Endothelial cell (in vitro differentiated cells): ENCODE measurements around the gene CPT1C. TPM values are rescaled to one million over a fixed set of nuclear protein-coding genes. Genes with fewer than 3 reads are reported as not detected.
A peak's percentile ranks its signal among the peaks of the same experiment; 100 is the strongest.

Experiments
- DNase-seq: peaks from one replicate; pipeline ENCODE4 v3.0.0; 2021; ENCODE audit warnings: low spot score
- H3K27ac Mint-ChIP-seq: one replicate; pipeline ENCODE4 v1.8.0; 2021; ENCODE audit warnings: mixed read lengths, inconsistent platforms; ENCODE audit not compliant: unreplicated experiment
- H3K27me3 Mint-ChIP-seq: one replicate; pipeline ENCODE4 v1.8.0; 2021; ENCODE audit warnings: mild to moderate bottlenecking, moderate library complexity, mixed read lengths, inconsistent platforms; ENCODE audit not compliant: unreplicated experiment
- H3K36me3 Mint-ChIP-seq: one replicate; pipeline ENCODE4 v1.8.0; 2021; ENCODE audit warnings: mild to moderate bottlenecking, low read depth, mixed read lengths, inconsistent platforms; ENCODE audit not compliant: unreplicated experiment
- H3K4me1 Mint-ChIP-seq: one replicate; pipeline ENCODE4 v1.8.0; 2021; ENCODE audit warnings: mild to moderate bottlenecking, mixed read lengths, inconsistent platforms; ENCODE audit not compliant: unreplicated experiment
- H3K4me3 Mint-ChIP-seq: one replicate; pipeline ENCODE4 v1.8.0; 2021; ENCODE audit warnings: mild to moderate bottlenecking, mixed read lengths, inconsistent platforms; ENCODE audit not compliant: unreplicated experiment
- H3K9me3 Mint-ChIP-seq: one replicate; pipeline ENCODE4 v1.8.0; 2021; ENCODE audit warnings: mixed read lengths, inconsistent platforms; ENCODE audit not compliant: unreplicated experiment
- total RNA-seq: library from RNA; stranded (reverse); fragmentation: NEBNext Ultra II Directional; extraction: Animal tissue kit (Norgen Biotek cat#: 25700); gene quantifications from one replicate; pipeline ENCODE4 v1.2.1, GENCODE V29; 2021; ENCODE audit not compliant: unreplicated experiment
- TF ChIP-seq, protein P1 (sequence below): fragments of 200-600 bp; sonication (generic); IDR thresholded peaks from one replicate; pipeline ENCODE4 v1.5.0; 2021; ENCODE audit warnings: antibody characterized with exemption; ENCODE audit not compliant: unreplicated experiment

The CPT1C gene
- total RNA-seq, 1 donor from 2014 or later: 94.1 TPM

DNA sequence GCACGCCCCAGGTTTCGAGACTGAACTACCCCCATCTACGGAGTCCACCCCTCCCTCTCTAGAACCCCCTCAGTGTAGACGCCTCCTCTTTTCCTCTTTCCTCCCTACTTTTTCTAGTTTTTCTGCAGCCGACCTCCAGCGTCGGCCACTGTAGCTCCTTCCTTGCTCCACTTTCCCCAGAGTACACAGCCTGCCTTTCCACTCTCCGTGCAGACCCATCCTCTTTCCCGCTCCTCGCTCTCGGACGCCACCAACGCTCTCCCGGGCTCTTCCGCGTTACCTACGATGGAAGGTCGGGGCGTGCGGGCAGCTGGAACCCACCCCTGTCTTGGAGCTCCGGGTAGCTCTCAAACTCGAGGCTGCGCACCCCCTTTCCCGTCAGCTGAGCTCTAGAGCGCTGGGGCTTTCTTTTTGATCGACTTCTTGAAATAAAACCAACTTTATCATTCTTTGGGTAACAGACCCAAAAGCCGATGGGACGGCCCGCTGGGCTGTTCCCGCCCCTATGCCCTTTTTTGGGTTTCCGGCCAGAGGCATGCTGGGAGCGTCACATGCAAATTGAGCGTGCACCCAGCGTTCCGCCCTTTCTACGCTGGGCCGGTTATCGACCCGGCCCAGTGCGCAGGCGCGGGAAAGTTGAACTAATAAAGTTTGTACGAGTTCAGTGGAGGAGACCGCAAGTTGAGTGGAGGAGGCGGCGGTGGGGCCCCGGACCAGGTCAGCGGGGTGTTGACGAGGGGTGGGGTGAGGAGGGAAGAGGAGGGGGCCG is 25.4 kb upstream of the CPT1C start, which contains the start of the genes BCL2L12 and IRF3:
TSS of gene BCL2L12 (plus strand) at position 583 of the 769 bp plus-strand sequence. CDS start 760 bp downstream, outside the sequence.
TSS of gene IRF3 (minus strand) at position 507 of the 769 bp plus-strand sequence. CDS start 1,019 bp downstream, outside the sequence.
- Mint-ChIP-seq H3K4me3 (peak within 1 kb of the TSS; percentile 97), H3K36me3 (peaks cover 17% of the 10 kb centered on the region), H3K9me3 (no peaks in the 10 kb centered on the region), H3K27ac (peak within 1 kb of the TSS; percentile 80), H3K27me3 (peaks cover 26% of the 10 kb centered on the region), H3K4me1 (peaks cover 17% of the 10 kb centered on the region)
- peak; percentile 94 for DNase-seq
- TF ChIP-seq, protein P1, sequence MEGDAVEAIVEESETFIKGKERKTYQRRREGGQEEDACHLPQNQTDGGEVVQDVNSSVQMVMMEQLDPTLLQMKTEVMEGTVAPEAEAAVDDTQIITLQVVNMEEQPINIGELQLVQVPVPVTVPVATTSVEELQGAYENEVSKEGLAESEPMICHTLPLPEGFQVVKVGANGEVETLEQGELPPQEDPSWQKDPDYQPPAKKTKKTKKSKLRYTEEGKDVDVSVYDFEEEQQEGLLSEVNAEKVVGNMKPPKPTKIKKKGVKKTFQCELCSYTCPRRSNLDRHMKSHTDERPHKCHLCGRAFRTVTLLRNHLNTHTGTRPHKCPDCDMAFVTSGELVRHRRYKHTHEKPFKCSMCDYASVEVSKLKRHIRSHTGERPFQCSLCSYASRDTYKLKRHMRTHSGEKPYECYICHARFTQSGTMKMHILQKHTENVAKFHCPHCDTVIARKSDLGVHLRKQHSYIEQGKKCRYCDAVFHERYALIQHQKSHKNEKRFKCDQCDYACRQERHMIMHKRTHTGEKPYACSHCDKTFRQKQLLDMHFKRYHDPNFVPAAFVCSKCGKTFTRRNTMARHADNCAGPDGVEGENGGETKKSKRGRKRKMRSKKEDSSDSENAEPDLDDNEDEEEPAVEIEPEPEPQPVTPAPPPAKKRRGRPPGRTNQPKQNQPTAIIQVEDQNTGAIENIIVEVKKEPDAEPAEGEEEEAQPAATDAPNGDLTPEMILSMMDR: no peak

DNA sequence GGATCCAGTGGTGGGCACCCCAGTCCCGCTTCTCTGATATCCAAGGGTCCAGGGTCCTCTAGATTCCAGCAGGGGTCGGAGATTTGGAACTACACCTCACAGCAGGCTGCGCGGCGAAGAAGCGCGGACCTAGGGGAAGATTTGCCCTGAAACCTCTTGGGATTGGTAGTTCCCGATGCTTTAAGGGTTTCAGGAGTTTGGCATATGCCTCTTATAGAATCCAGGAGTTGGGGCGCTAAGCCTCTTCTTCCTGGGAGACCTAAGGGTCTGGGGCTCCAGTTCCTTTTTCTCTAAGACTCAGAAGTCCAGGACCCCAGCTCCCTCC is 24.8 kb upstream of the CPT1C start:
- Mint-ChIP-seq H3K36me3 (peaks cover 16% of the 10 kb centered on the region), H3K4me1 (peaks cover 17% of the 10 kb centered on the region)

DNA sequence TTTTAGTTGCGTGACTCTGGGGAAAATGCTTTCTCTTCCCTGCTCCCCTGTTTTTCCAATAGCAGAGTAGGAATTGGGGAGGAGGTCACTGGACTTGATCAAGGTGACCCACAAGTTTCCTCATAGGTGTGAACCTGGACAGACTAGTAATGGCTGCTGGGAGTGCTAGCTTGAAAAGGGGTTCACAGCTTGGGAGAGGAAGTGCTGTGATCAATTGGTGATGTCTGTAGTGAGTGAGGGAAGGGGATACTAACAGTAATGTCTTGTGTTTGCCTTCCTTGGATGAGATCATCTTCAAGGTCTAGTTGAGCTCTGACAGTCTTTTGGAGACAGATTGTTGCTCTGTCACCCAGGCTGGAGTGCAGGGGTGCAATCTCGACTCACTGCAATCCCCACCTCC is 23.4 kb upstream of the CPT1C start:
- TF ChIP-seq, protein P1: no peak
- Mint-ChIP-seq H3K27me3 (peaks cover 18% of the 10 kb centered on the region), H3K27ac (peak overlapping the region; percentile 75), H3K4me1 (peaks cover 23% of the 10 kb centered on the region), H3K4me3 (peak overlapping the region; percentile 97), H3K36me3 (peaks cover 16% of the 10 kb centered on the region), H3K9me3 (no peaks in the 10 kb centered on the region)
- no peak for DNase-seq

More for the DNA sequence above, 24.8 kb upstream of the CPT1C start:
- H3K4me3 Mint-ChIP-seq: peak overlapping the region; percentile 97
- peaks cover 26% of the 10 kb centered on the region for H3K27me3 Mint-ChIP-seq
- no peaks in the 10 kb centered on the region for H3K9me3 Mint-ChIP-seq
- H3K27ac Mint-ChIP-seq: peak overlapping the region; percentile 80
- TF ChIP-seq, protein P1: no peak
- DNase-seq: no peak

DNA sequence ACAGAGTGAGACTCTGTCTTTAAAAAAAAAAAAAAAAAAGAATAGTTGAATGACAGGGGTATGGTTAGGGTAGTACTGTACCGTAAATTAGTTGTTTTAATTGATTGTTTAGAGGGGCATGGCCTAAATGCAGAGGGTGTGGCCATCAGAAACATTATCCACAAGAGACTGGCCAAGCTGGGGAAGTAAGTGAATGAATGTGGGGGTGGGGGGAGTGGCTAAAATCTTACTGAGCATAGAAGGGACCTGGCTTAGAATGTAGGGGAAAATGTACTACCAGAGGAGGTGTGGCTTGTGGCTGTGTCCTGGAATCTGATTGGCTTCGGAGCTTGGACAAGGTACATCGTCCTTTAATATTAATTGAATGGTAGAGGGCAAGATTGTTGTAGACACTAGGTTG is 21.4 kb upstream of the CPT1C start:
- Mint-ChIP-seq H3K27ac (no peak overlapping the region), H3K36me3 (peaks cover 12% of the 10 kb centered on the region)
- no peak for DNase-seq

More for the DNA sequence above, 21.4 kb upstream of the CPT1C start:
- Mint-ChIP-seq H3K4me3 (peak overlapping the region; percentile 1), H3K9me3 (no peaks in the 10 kb centered on the region), H3K27me3 (peaks cover 14% of the 10 kb centered on the region), H3K4me1 (peaks cover 18% of the 10 kb centered on the region)
- TF ChIP-seq, protein P1: no peak
